Stomach (tissue), 4 donors: ENCODE results near the gene BPIFA1.

Experiments used
- CTCF ChIP-seq, 7 experiments: fragments of 450-650 bp in 4 of 7; fragments of 200-600 bp in 3 of 7; sonication (generic) in 3 of 7; IDR thresholded peaks; one replicate each; pipeline ENCODE4 v1.5.1; 2016 to 2019; ENCODE audit warnings: antibody characterized with exemption in 7 of 7, control low read depth in 2 of 7, mild to moderate bottlenecking in 1 of 7
- EP300 ChIP-seq: sonication (generic); formaldehyde crosslinking; IDR thresholded peaks from one replicate; pipeline ENCODE4 v1.6.1; 2017; ENCODE audit warnings: antibody characterized with exemption
- POLR2A ChIP-seq, 4 donors: fragments of 450-650 bp; IDR thresholded peaks; one replicate each; pipeline ENCODE4 v1.6.1; 2016; ENCODE audit warnings: antibody characterized with exemption in 4 of 4, control low read depth in 2 of 4, mild to moderate bottlenecking in 1 of 4, moderate library complexity in 1 of 4

GRCh38 chr20:33224399-33224798 lies 11.4 kb upstream of the BPIFA1 start:
- TF ChIP-seq CTCF (IDR thresholded peaks at IDR 0.05) (no peak), POLR2A (IDR thresholded peaks at IDR 0.05) (no peak), EP300 (no peak)
